Common myeloid progenitor, CD34-positive (primary cell): ENCODE measurements around the gene LMO1.

Experiments
- CTCF ChIA-PET: fragments of 350-600 bp; sonication (Branson Sonifier 250); formaldehyde crosslinking; loops from one replicate; lab custom pipeline; 2021; ENCODE audit warnings: antibody characterized with exemption; lab: Charles Lee
- POLR2A ChIA-PET: fragments of 350-600 bp; sonication (Branson Sonifier 250); formaldehyde crosslinking; loops from one replicate; lab custom pipeline; 2021; ENCODE audit warnings: antibody characterized with exemption; lab: Charles Lee
- DNase-seq, 3 donors: peaks; one replicate each; pipeline versions ENCODE4 v3.0.0 to v3.0.0-alpha.2; 2013
- H3K27ac ChIP-seq, 2 experiments: 1 replicate in 1 of 2; 2 replicates in 1 of 2; pipeline ENCODE4 v1.7.0; 2013; ENCODE audit warnings: inconsistent platforms in 2 of 2, low read length in 2 of 2, mild to moderate bottlenecking in 2 of 2, low read depth in 1 of 2, moderate library complexity in 1 of 2; ENCODE audit not compliant: severe bottlenecking in 2 of 2, insufficient read depth in 1 of 2, poor library complexity in 1 of 2
- H3K27me3 ChIP-seq, 5 experiments: replicated peaks in 2 of 5; 1 replicate in 3 of 5; 2 replicates in 2 of 5; pipeline versions ENCODE4 v1.6.1 to v1.7.0; 2013; ENCODE audit warnings: low read length in 4 of 5, mild to moderate bottlenecking in 2 of 5, moderate library complexity in 2 of 5, inconsistent platforms in 1 of 5; ENCODE audit not compliant: insufficient read depth in 5 of 5, control insufficient read depth in 4 of 5
- H3K36me3 ChIP-seq, 4 experiments: 1 replicate in 2 of 4; 2 replicates in 2 of 4; pipeline versions ENCODE4 v1.6.1 to v1.7.0; 2013; ENCODE audit warnings: low read length in 3 of 4, control low read depth in 1 of 4, mild to moderate bottlenecking in 1 of 4; ENCODE audit not compliant: control insufficient read depth in 4 of 4, insufficient read depth in 4 of 4
- H3K4me1 ChIP-seq, 4 experiments: 1 replicate in 3 of 4; 2 replicates in 1 of 4; pipeline versions ENCODE4 v1.6.1 to v1.7.1; 2013; ENCODE audit warnings: low read length in 3 of 4, mild to moderate bottlenecking in 3 of 4, control low read depth in 1 of 4, inconsistent platforms in 1 of 4, moderate library complexity in 1 of 4; ENCODE audit not compliant: control insufficient read depth in 4 of 4, insufficient read depth in 4 of 4; ENCODE audit errors: control extremely low read depth in 1 of 4
- H3K4me3 ChIP-seq, 7 experiments: 1 replicate in 4 of 7; 2 replicates in 3 of 7; pipeline versions ENCODE4 v1.5.1 to v1.7.0; 2013; ENCODE audit warnings: mild to moderate bottlenecking in 7 of 7, low read length in 6 of 7, moderate library complexity in 6 of 7, inconsistent platforms in 2 of 7, low read depth in 2 of 7, control low read depth in 1 of 7; ENCODE audit not compliant: insufficient read depth in 4 of 7, control insufficient read depth in 1 of 7; ENCODE audit errors: extremely low read depth in 1 of 7
- H3K9me3 ChIP-seq, 5 experiments: 1 replicate in 4 of 5; 2 replicates in 1 of 5; pipeline versions ENCODE4 v1.6.1 to v1.7.1; 2013; ENCODE audit warnings: low read length in 4 of 5, mild to moderate bottlenecking in 2 of 5, inconsistent platforms in 1 of 5, low read depth in 1 of 5, moderate library complexity in 1 of 5; ENCODE audit not compliant: control insufficient read depth in 4 of 5, insufficient read depth in 2 of 5; ENCODE audit errors: control extremely low read depth in 1 of 5
- WGBS: methylation state at CpG from one replicate; pipeline ENCODE4 v1.1.5; 2013; ENCODE audit not compliant: insufficient coverage; 5-methylcytosine and 5-hydroxymethylcytosine counted together

The LMO1 gene

DNA sequence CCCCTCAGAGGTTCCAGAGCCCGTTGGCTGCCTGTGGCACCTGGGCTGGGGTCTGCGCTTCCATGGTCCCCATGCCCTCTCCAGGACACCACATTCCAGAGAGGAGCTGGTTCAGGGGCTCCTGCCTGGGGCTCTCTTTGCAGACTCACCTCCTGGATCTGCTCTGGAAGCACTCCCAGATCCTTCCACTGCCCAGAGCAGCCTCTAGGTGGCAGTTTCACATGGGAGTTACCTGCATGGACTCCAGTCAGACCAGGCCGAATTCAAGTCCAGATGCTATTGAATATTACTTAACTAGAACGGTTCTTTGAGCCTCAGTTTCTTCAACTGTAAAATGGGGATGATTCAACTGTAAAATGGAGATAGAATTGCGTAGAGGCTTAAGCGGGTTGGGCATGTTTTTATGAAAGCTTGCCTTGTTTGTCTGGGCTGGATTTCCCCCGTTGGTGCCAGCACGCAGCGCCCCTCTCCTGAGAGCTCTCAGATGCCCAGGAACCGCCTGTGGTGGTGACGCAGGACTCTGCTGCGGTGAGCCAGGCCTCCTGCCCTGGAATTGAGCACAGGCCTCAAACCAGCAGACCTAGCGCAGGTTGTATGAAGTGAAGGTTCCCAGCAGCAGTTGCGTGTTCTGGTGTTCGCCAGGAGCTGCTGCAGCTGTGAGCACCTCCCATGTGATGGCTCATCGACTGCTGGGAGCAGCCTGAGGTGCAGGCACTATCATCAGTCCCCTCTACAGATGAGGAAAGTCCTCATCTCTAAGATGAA lies 44.2 kb downstream of the LMO1 start:
- Histone ChIP-seq H3K27ac (no peak overlapping the region), H3K4me1 (peaks cover 0 to 21% (median 14%) of the 10 kb centered on the region in 4 experiments), H3K4me3 (no peak overlapping the region), H3K9me3 (no peaks in the 10 kb centered on the region), H3K36me3 (no peaks in the 10 kb centered on the region), H3K27me3 (peaks cover 0 to 20% (median 2%) of the 10 kb centered on the region in 5 experiments)
- ChIA-PET POLR2A (no interaction called here), CTCF (interaction anchor here (0.8 to 3.7 kb wide), 13 partner anchors 8 to 383 kb away, joined by 3 to 30 read pairs (median 8); partner anchors contain the start of gene LMO1)
- WGBS = 94% methylated on average over 14 of the region's 16 CpGs
- DNase-seq = peak in 2 of 3 donors; percentile 50 to 60

DNA sequence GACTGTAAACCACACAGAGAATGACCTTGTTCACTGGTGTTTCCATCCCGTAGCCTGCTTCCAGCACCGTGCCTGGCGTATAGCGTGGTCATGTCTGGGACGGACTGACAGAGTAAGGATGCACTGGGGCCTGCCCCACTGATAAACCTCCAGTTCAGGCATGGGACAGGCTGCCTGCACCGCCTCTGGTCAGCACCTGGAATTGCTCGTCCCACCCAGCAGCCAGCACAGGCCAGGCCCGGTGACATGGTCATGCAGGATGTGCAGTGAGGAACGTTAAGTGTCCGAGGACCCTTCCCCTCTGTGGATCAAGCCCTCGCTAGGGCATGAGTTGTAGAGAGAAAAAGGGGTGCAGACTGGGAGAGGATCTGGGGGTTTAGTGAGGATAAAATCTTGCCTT lies 44.8 kb downstream of the LMO1 start:
- no peaks in the 10 kb centered on the region for H3K36me3 ChIP-seq
- H3K4me1 ChIP-seq = peaks cover 0 to 20% (median 13%) of the 10 kb centered on the region in 4 experiments
- H3K27me3 ChIP-seq = peaks cover 0 to 17% (median 2%) of the 10 kb centered on the region in 5 experiments
- no peak for DNase-seq
- H3K4me3 ChIP-seq = no peak overlapping the region
- no peaks in the 10 kb centered on the region for H3K9me3 ChIP-seq
- ChIA-PET CTCF (interaction anchor here (0.9 to 3.1 kb wide), 5 partner anchors 10 to 47 kb away, joined by 4 to 15 read pairs (median 8); no protein-coding TSS in a partner anchor), POLR2A (no interaction called here)
- H3K27ac ChIP-seq = no peak overlapping the region
- 94% methylated on average over 9 of the region's 11 CpGs for WGBS

DNA sequence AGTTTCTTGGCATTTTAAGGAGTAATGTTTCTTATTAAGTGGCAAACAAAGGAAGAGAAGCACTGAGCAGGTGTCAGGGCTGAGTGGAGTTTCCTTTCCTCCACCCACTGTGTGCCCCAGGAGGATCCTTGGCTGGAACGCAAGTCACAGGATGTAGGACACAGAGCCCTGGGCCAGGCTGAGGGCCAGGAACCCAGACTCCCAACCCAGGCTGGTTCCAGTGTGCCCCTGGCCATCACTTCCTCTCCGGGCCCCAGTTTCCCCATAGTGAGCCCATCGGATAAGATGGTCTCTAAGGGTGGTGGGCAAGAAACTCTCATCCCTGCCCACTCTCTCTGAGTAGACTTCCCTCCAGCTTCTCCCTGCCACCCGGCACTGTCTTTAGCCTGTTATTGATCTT lies 45.3 kb downstream of the LMO1 start:
- no peaks in the 10 kb centered on the region for H3K36me3 ChIP-seq
- DNase-seq = no peak
- CTCF ChIA-PET = interaction anchor here (0.9 to 3.0 kb wide), 6 partner anchors 10 to 25 kb away, joined by 3 to 8 read pairs (median 4); no protein-coding TSS in a partner anchor
- H3K4me3 ChIP-seq = no peak overlapping the region
- H3K27ac ChIP-seq = no peak overlapping the region
- no peaks in the 10 kb centered on the region for H3K9me3 ChIP-seq
- 83% methylated on average over 2 of the region's 4 CpGs for WGBS
- POLR2A ChIA-PET = no interaction called here
- peaks cover 0 to 18% (median 11%) of the 10 kb centered on the region in 4 experiments for H3K4me1 ChIP-seq
- H3K27me3 ChIP-seq = peaks cover 0 to 16% (median 2%) of the 10 kb centered on the region in 5 experiments

DNA sequence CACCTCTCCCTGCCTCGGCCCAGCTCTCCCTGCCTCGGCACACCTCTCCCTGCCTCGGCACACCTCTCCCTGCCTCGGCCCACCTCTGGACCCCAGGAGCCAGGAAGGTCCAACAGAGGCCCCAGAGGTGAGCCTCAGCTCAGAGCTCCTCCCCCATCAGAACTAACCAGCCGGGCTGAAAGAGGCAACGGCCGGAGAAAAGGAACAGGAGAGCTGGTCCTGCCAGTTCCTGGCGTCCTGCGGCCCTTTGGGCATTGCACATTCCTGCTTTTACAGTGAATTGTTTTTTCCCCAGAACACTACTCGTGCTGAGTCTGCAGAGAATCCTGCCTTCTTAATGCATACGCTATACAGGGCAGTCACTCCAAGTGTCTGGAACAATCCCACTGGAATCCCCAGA lies 45.8 kb downstream of the LMO1 start:
- no peak for DNase-seq
- H3K27me3 ChIP-seq = peaks cover 0 to 16% (median 2%) of the 10 kb centered on the region in 5 experiments
- no peak overlapping the region for H3K4me3 ChIP-seq
- peaks cover 0 to 15% (median 6%) of the 10 kb centered on the region in 4 experiments for H3K4me1 ChIP-seq
- H3K36me3 ChIP-seq = no peaks in the 10 kb centered on the region
- no peak overlapping the region for H3K27ac ChIP-seq
- CTCF ChIA-PET = interaction anchor here (0.7 to 3.0 kb wide), 8 partner anchors 10 to 27 kb away, joined by 3 to 8 read pairs (median 3); no protein-coding TSS in a partner anchor
- POLR2A ChIA-PET = no interaction called here
- 96% methylated on average over 11 of the region's 11 CpGs for WGBS
- no peaks in the 10 kb centered on the region for H3K9me3 ChIP-seq

DNA sequence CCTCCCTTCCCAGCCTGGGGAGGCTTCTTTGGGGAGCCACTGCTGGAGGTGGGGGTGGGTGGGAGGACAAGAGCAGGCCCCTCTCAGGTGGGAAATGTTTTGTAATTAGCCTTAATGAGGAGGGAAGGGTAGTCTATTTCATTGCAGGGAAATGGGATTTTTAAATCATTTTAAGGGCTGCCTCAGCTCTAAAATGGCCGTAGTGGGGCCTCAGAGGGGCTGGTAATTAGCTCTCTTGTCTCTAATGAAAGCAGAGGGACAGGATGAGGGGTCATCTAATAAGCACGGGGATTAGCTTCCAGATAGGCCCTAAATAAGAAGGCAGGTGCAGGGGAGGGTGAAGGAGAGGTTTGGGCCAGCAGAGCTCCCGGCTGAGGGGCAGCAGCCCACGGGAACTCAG lies 46.5 kb downstream of the LMO1 start:
- CTCF ChIA-PET = interaction anchor here (1.0 to 3.0 kb wide), 5 partner anchors 10 to 47 kb away, joined by 3 to 8 read pairs (median 3); partner anchors contain the start of gene LMO1
- no peak for DNase-seq
- Histone ChIP-seq H3K27me3 (peaks cover 0 to 16% (median 2%) of the 10 kb centered on the region in 5 experiments), H3K36me3 (no peaks in the 10 kb centered on the region), H3K27ac (no peak overlapping the region), H3K4me3 (no peak overlapping the region), H3K9me3 (no peaks in the 10 kb centered on the region), H3K4me1 (peaks cover 0 to 10% (median under 1%) of the 10 kb centered on the region in 4 experiments)
- WGBS = 100% methylated on average over 1 of the region's 4 CpGs
- POLR2A ChIA-PET = no interaction called here

DNA sequence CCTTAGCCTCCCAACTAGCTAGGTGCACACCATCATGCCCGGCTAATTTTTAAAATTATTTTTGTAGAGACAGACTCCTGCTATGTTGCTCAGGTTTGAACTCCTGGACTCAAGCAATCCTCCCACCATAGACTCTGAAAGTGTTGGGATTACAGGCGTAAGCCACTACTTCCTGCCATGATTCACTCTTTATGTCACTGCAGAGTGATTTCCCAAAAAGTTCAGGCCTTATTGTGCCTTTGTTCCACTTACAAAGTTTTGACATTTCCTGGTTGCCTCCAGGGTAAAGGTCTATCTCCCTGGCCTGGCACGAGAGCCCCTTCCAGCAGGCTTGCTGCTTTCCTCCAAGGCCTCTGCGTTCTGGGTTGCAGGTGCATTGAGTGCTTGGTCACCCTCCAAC lies 50.3 kb downstream of the LMO1 start:
- ChIA-PET POLR2A (interaction anchor here (0.6 kb wide), 1 partner anchor 141 kb away, joined by 3 read pairs; no protein-coding TSS in a partner anchor), CTCF (interaction anchor here (1.4 to 13.0 kb wide), 3 partner anchors 10 to 24 kb away, joined by 4 to 156 read pairs (median 23); no protein-coding TSS in a partner anchor)
- no peak overlapping the region for H3K4me3 ChIP-seq
- no peaks in the 10 kb centered on the region for H3K36me3 ChIP-seq
- no peak for DNase-seq
- 87% methylated on average over 3 of the region's 4 CpGs for WGBS
- H3K9me3 ChIP-seq = no peaks in the 10 kb centered on the region
- no peak overlapping the region for H3K27ac ChIP-seq
- peaks cover 0 to 14% (median 2%) of the 10 kb centered on the region in 4 experiments for H3K4me1 ChIP-seq
- H3K27me3 ChIP-seq = peaks cover 0 to 4% (median 0%) of the 10 kb centered on the region in 5 experiments
